Spinal cord (tissue), 10 donors: ENCODE data around the gene LTK. TPM values are rescaled to one million over a fixed set of nuclear protein-coding genes. Genes with fewer than 3 reads are reported as not detected.
A peak's percentile ranks its signal among the peaks of the same experiment; 100 is the strongest.

Source experiments
- DNase-seq, 6 donors: peaks; one replicate each; pipeline versions ENCODE4 v3.0.0 to v3.0.0-alpha.2; 2013 to 2015; ENCODE audit warnings: low spot score in 6 of 6, low read depth in 4 of 6
- H3K27ac ChIP-seq: one replicate; pipeline ENCODE4 v1.5.1; 2013; ENCODE audit warnings: low read depth, low read length, control low read depth
- H3K27me3 ChIP-seq: one replicate; pipeline ENCODE4 v1.6.1; 2013; ENCODE audit warnings: low read length; ENCODE audit not compliant: control insufficient read depth, insufficient read depth
- H3K36me3 ChIP-seq: one replicate; pipeline ENCODE4 v1.6.1; 2013; ENCODE audit warnings: low read length; ENCODE audit not compliant: control insufficient read depth, insufficient read depth
- H3K4me1 ChIP-seq: one replicate; pipeline ENCODE4 v1.6.1; 2013; ENCODE audit warnings: low read length; ENCODE audit not compliant: control insufficient read depth, insufficient read depth
- H3K4me3 ChIP-seq: one replicate; pipeline ENCODE4 v1.5.1; 2013; ENCODE audit warnings: low read depth, low read length, control low read depth
- H3K9me3 ChIP-seq: one replicate; pipeline ENCODE4 v1.6.1; 2013; ENCODE audit warnings: low read length; ENCODE audit not compliant: control insufficient read depth, insufficient read depth
- WGBS: methylation state at CpG from one replicate; pipeline ENCODE4 v1.1.5; 2013; ENCODE audit warnings: missing lambda C conversion rate; ENCODE audit not compliant: insufficient coverage; 5-methylcytosine and 5-hydroxymethylcytosine counted together
- polyA plus RNA-seq, 2 donors: library from polyadenylated mRNA; unstranded; fragments of 120-200 nt; gene quantifications; one replicate each; pipeline ENCODE4 v1.2.1, GENCODE V29; 2013; ENCODE audit not compliant: insufficient read length in 2 of 2
- total RNA-seq, 2 donors: library from RNA; depleted of rRNA in 1 of 2; stranded (reverse); fragments of 120-200 nt in 1 of 2; fragments of >200 nt in 1 of 2; gene quantifications; one replicate each; pipeline versions ENCODE4 v1.2.3 to v1.2.4, GENCODE V29; 2013 to 2014
- donor health status: healthy.

LTK gene
- total and polyA plus RNA-seq, 4 donors, result 0.17 to 0.70 (median 0.43) TPM

DNA sequence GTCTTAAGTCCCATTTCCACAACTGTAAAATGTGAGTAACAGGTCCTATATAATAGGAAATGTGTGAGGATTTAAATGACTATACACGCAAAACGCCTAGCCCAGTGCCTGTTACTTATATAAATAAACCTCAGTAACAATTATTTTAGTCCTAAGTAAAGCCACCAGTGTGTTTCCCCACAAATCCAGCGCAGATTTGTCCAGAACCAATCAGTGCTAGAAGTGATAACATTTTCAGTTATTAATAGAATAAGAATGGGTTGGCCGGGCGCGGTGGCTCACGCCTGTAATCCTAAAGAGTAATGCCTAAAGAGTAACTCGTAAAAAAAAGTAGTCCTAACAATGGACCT, 29.9 kb upstream of the LTK start:
- Histone ChIP-seq H3K9me3 (no peaks in the 10 kb centered on the region), H3K27ac (peak overlapping the region; percentile 42), H3K4me1 (peaks cover 8% of the 10 kb centered on the region), H3K27me3 (no peaks in the 10 kb centered on the region), H3K36me3 (no peaks in the 10 kb centered on the region), H3K4me3 (peak overlapping the region; percentile 95)
- WGBS, result 0% methylated on average over 1 of the region's 8 CpGs
- DNase-seq, result no peak

DNA sequence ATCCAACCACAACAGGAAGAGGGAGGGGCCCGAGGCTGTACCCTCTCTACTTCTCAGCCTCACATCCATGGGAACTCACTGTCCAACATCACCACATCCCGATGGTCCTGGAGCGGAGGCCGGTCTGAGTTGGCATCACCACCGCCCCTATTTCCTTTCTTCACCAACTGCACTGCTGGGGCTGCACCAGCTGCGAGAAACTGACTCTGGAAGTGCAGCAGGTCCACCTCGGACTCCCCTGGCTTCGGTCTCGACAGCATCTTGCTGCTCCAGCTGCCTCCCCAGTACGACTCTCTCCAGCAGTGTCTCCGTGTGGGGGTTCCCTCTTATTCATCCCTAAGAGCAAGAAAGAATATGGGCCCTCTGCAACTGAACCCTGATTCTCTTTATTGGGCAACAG, 23.2 kb upstream of the LTK start:
- no peaks in the 10 kb centered on the region for H3K9me3 ChIP-seq
- no peak for DNase-seq
- H3K27me3 ChIP-seq, result no peaks in the 10 kb centered on the region
- 95% methylated on average over 11 of the region's 11 CpGs for WGBS
- peaks cover 46% of the 10 kb centered on the region for H3K36me3 ChIP-seq
- H3K4me1 ChIP-seq, result no peaks in the 10 kb centered on the region
- H3K4me3 ChIP-seq, result no peak overlapping the region
- H3K27ac ChIP-seq, result no peak overlapping the region

DNA sequence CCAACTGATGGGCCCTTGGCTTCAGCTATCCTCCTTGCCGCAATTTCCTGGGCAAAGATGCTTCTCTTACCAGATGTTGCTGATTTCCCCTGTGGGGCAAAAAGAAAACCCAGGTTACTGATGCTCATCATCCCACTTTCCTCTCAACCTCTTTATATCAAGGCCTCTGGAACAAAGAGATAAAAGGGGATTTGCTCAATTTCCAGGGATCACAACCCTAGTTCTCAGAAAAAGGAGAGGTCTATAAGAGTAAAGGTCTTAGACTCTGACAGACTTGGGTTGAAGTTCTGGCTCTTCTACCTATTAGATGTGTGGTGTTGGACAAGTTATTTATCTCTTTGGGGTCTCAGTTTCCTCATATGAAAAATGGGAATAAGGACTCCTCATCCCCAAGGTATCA, 21.9 kb upstream of the LTK start:
- no peak for DNase-seq
- peaks cover 53% of the 10 kb centered on the region for H3K36me3 ChIP-seq
- no peak overlapping the region for H3K27ac ChIP-seq
- 100% methylated on average over 1 of the region's 1 CpG for WGBS
- no peaks in the 10 kb centered on the region for H3K27me3 ChIP-seq
- no peaks in the 10 kb centered on the region for H3K9me3 ChIP-seq
- H3K4me1 ChIP-seq, result no peaks in the 10 kb centered on the region
- no peak overlapping the region for H3K4me3 ChIP-seq

DNA sequence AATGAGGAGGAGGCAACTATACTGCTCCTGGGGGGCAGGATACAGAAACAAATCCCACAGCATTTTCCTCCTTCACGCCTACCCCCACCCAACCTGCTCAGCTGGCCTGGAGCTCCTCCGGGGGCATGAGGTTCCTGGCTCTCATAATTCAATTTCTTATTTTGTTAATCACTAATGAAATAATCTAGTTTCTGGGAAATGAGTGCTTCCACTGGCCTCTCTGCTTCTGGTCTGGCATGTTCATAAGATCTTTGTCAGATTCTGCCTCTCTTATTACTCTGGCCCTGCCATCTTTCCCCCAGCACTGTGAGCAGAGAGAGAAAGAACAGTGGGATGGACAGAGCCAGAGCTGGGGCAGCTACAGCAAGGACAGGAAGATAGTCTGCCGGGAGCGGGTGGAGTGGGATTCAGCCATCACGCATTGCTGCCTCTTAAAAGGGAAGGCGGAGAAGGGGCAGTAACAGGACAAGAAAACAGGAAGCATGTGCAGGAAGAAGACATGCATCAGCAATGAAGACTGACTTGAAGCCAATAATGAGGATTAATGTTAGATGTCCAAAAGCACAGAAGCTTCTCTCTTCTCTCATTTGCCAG, 16.8 kb upstream of the LTK start:
- Histone ChIP-seq H3K4me3 (no peak overlapping the region), H3K9me3 (no peaks in the 10 kb centered on the region), H3K36me3 (peaks cover 90% of the 10 kb centered on the region), H3K27me3 (no peaks in the 10 kb centered on the region), H3K27ac (no peak overlapping the region), H3K4me1 (no peaks in the 10 kb centered on the region)
- 76% methylated on average over 4 of the region's 6 CpGs for WGBS
- DNase-seq, result no peak

DNA sequence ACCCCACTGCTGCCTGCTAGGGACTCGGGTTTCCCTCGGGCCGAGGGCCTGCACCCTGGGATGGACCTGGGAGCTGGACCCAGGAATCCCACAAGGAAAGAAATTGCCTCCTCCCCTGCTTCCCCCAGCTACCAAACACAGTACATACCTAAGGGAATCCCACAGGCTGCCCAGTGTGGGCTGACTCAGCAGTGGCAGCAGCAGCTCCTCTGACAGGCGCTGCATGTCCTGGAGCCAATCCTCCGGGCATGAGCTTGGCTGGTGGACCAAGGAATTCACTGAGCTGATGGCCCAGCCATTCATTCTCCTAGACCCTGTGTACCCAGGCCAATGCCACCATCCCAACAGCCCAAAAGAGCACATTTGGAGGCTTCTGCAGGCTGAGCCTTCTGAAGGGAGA, 9.5 kb upstream of the LTK start:
- no peak overlapping the region for H3K4me3 ChIP-seq
- 92% methylated on average over 5 of the region's 5 CpGs for WGBS
- DNase-seq, result no peak
- H3K4me1 ChIP-seq, result no peaks in the 10 kb centered on the region
- H3K36me3 ChIP-seq, result peaks cover 79% of the 10 kb centered on the region
- H3K9me3 ChIP-seq, result no peaks in the 10 kb centered on the region
- no peaks in the 10 kb centered on the region for H3K27me3 ChIP-seq
- H3K27ac ChIP-seq, result no peak overlapping the region

DNA sequence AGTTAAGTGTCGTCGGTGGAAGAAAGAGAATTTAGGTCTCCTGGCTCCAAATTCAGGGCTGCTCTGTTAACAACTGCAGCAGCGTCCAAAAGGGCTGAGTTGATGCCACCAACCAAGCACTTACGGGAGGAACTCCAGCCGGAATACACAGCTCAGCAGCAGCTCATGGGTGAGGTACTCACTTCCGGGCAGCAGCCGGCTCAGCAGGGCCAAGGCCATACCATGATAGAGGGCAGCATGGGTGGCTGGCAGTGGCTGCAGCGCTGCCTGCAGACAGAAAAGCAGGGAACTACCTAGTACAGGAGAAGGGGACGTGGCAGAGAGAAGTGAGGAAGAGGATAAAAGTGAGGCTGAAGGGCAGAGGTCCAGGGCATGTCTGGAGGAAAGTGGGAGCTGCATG, 8.0 kb upstream of the LTK start:
- no peak for DNase-seq
- Histone ChIP-seq H3K27ac (no peak overlapping the region), H3K4me3 (no peak overlapping the region), H3K9me3 (no peaks in the 10 kb centered on the region), H3K27me3 (no peaks in the 10 kb centered on the region), H3K36me3 (peaks cover 70% of the 10 kb centered on the region), H3K4me1 (no peaks in the 10 kb centered on the region)
- 93% methylated on average over 9 of the region's 9 CpGs for WGBS

DNA sequence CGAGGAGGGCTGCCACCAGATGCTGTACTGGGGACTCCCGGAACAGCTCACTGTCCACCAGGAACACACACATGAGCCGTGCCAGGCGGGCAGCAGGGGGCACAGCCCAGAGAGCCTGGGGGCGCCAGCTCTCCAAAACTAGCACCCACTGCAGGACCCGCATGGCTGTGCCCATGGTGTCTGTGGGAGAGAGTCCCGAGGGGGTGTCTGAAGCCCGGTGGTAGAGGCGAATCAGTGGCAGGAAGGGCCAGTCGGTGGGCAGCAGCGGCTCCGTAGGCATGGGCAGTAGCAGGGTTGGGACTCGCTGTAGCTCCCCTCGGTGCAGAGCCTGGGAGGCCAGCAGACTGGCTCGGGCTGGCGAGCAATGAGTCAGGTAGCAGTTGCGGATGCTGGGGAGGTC, 7.0 kb upstream of the LTK start:
- Histone ChIP-seq H3K36me3 (peaks cover 62% of the 10 kb centered on the region), H3K4me3 (no peak overlapping the region), H3K27me3 (no peaks in the 10 kb centered on the region), H3K4me1 (no peaks in the 10 kb centered on the region), H3K27ac (no peak overlapping the region), H3K9me3 (no peaks in the 10 kb centered on the region)
- DNase-seq, result no peak
- WGBS, result 96% methylated on average over 17 of the region's 17 CpGs

DNA sequence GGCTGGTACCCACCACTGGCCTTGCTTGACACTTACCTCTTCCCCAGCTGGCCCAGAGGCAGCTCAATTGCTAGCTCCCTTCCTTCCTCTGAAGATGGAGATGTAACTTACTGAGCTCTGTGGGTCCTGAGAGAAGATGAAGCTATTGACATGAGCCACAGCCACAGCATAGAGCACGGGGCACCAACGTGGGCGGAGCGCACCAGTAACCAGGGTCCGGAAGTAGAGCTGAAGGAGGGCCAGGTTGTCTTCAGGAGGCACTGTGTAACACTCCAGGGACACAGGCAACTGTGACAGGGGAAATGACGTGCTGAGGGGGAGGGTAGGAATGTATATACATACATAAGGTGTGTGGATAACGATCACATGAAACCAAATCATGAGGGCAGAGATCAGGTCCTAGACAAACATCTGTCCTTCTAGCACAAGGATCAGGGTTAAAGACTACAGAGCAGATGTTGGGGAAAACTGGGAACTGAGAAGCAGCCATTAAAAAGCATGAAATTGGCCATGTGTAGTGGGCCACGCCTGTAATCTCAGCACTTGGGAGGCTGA, 4.3 kb upstream of the LTK start:
- WGBS, result 93% methylated on average over 6 of the region's 8 CpGs
- no peak overlapping the region for H3K4me3 ChIP-seq
- peaks cover 16% of the 10 kb centered on the region for H3K27me3 ChIP-seq
- H3K9me3 ChIP-seq, result no peaks in the 10 kb centered on the region
- peaks cover 38% of the 10 kb centered on the region for H3K36me3 ChIP-seq
- DNase-seq, result no peak
- H3K4me1 ChIP-seq, result peaks cover 10% of the 10 kb centered on the region
- no peak overlapping the region for H3K27ac ChIP-seq

DNA sequence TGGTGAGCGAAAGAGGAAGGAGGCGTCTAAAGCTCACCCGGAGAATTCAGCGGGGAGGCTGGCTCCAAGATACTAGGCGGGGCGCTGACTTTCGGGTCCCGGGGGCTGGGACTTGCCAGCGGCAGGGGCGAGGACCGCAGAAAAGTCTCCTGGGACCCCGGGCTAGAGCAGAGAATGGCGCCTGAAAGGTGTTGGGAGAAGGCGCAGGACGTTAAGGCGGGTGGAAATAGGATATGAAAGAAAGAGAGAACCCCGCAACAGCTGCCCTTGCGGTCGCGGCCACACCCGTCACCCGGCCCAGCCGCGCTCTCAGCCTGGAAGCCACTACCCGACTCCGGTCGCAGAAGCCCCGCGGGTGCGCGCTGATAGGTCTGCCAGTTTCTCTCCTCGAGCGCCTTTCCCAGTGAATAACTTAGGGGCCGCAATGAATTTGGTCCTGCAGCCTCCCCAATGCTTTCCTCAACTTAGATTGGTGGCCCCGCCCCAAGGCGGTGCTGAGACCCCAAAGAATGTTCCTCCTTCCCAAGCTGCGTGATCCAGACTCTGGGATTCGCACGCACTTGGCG, 604 bp downstream of the LTK start:
- Histone ChIP-seq H3K4me1 (peaks cover 27% of the 10 kb centered on the region), H3K4me3 (peak overlapping the region; percentile 31), H3K36me3 (peaks cover 5% of the 10 kb centered on the region), H3K27me3 (peaks cover 45% of the 10 kb centered on the region), H3K9me3 (no peaks in the 10 kb centered on the region), H3K27ac (no peak overlapping the region)
- DNase-seq, result peak in 2 of 6 donors; percentile 6 to 20
- WGBS, result under 1% methylated on average over 40 of the region's 40 CpGs

DNA sequence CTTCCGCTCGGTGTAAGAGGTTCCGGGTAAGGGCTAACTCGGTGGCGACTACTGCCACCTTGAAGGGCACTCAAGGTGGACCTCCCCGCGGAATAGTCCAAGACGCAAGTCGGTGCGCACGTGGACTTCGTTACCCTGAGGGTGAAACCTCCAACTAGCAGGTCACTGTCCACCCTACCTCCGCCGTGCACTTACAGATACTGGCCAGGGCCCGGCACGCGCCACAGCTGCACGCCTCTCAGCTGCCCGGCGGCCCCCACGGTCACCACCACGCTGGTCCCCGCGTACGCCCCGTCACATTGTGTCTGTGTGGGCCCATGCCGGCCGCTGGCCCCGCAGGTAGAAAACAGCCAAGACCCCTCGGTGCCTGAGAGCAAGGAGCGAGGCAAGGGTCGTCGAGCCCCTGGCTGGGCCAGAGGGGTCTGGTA, 1.1 kb downstream of the LTK start:
- Histone ChIP-seq H3K4me1 (peaks cover 27% of the 10 kb centered on the region), H3K4me3 (peak overlapping the region; percentile 31), H3K27me3 (peaks cover 50% of the 10 kb centered on the region), H3K9me3 (no peaks in the 10 kb centered on the region), H3K36me3 (peaks cover under 1% of the 10 kb centered on the region), H3K27ac (no peak overlapping the region)
- WGBS, result 3% methylated on average over 33 of the region's 33 CpGs
- DNase-seq, result no peak
